GM12801 (cell line): ENCODE data around the gene CYP2E1.

ENCODE experiments used
- CTCF ChIP-seq: IDR thresholded peaks from one replicate; pipeline ENCODE4 v1.5.1; 2011; ENCODE audit warnings: control low read depth; ENCODE audit not compliant: insufficient read length; ENCODE audit errors: extremely low read depth

The CYP2E1 gene

GRCh38 chr10:133525444-133525843 lies 1.7 kb upstream of the CYP2E1 start:
- no peak for TF ChIP-seq CTCF

- TF ChIP-seq CTCF = no peak
Measured at GRCh38 chr10:133527771-133528271, 658 bp downstream of the CYP2E1 start.

GRCh38 chr10:133528296-133528844 lies 1.2 kb downstream of the CYP2E1 start:
- no peak for TF ChIP-seq CTCF

- no peak for TF ChIP-seq CTCF
Measured at GRCh38 chr10:133528845-133529575, 1.8 kb downstream of the CYP2E1 start.

- no peak for TF ChIP-seq CTCF
Measured at GRCh38 chr10:133529576-133529946, 2.4 kb downstream of the CYP2E1 start.

GRCh38 chr10:133530506-133530905 lies 3.3 kb downstream of the CYP2E1 start:
- no peak for TF ChIP-seq CTCF

GRCh38 chr10:133532871-133533270 lies 5.7 kb downstream of the CYP2E1 start:
- no peak for TF ChIP-seq CTCF
